Measurements from ENCODE around the gene ATP8A2. TPM values are rescaled to one million over a fixed set of nuclear protein-coding genes. Genes with fewer than 3 reads are reported as not detected.

ATP8A2 gene
- total RNA-seq, 4 donors from 2014 or later: not detected

- no peaks in the 10 kb centered on the region for H3K4me1 ChIP-seq
- no peak overlapping the region for H3K27ac ChIP-seq
- no peak for TF ChIP-seq POLR2A (IDR thresholded peaks at IDR 0.05)
- TF ChIP-seq CTCF (IDR thresholded peaks at IDR 0.05 in 4 of 5, conservative IDR thresholded peaks at IDR 0.05 in 1 of 5): no peak
- ATAC-seq: no peak
- intact Hi-C loops (cut with DNase I; ENCODE audit: low total_unique reads): no loop called here
- in situ Hi-C loops (cut with MboI; ENCODE audit: low sequenced_read_pairs in 4 of 4): no loop called here
- H3K9me3 ChIP-seq: no peaks in the 10 kb centered on the region
- no peaks in the 10 kb centered on the region for H3K36me3 ChIP-seq
- H3K27me3 ChIP-seq: no peaks in the 10 kb centered on the region
- no peak for DNase-seq
- no peak overlapping the region for H3K4me3 ChIP-seq
Measured at GRCh38 chr13:25581351-25581750, 209.6 kb downstream of the ATP8A2 start.

- Histone ChIP-seq H3K4me1 (no peaks in the 10 kb centered on the region), H3K9me3 (no peaks in the 10 kb centered on the region), H3K4me3 (no peak overlapping the region), H3K27ac (no peak overlapping the region), H3K36me3 (no peaks in the 10 kb centered on the region), H3K27me3 (no peaks in the 10 kb centered on the region)
- intact Hi-C loops (cut with DNase I; ENCODE audit: low total_unique reads) (no loop called here), in situ Hi-C loops (cut with MboI; ENCODE audit: low sequenced_read_pairs in 4 of 4) (no loop called here)
- DNase-seq (no peak), ATAC-seq (no peak)
- no peak for TF ChIP-seq POLR2A (IDR thresholded peaks at IDR 0.05)
- no peak for TF ChIP-seq CTCF (IDR thresholded peaks at IDR 0.05 in 4 of 5, conservative IDR thresholded peaks at IDR 0.05 in 1 of 5)
Measured at GRCh38 chr13:25584087-25584486, 212.3 kb downstream of the ATP8A2 start.

- H3K9me3 ChIP-seq: no peaks in the 10 kb centered on the region
- no peaks in the 10 kb centered on the region for H3K36me3 ChIP-seq
- TF ChIP-seq POLR2A (IDR thresholded peaks at IDR 0.05) (no peak), CTCF (IDR thresholded peaks at IDR 0.05 in 4 of 5, conservative IDR thresholded peaks at IDR 0.05 in 1 of 5) (no peak)
- no peak overlapping the region for H3K4me3 ChIP-seq
- intact Hi-C loops (cut with DNase I; ENCODE audit: low total_unique reads) (no loop called here), in situ Hi-C loops (cut with MboI; ENCODE audit: low sequenced_read_pairs in 4 of 4) (no loop called here)
- H3K27ac ChIP-seq: no peak overlapping the region
- DNase-seq: no peak
- H3K27me3 ChIP-seq: no peaks in the 10 kb centered on the region
- no peaks in the 10 kb centered on the region for H3K4me1 ChIP-seq
- no peak for ATAC-seq
Measured at GRCh38 chr13:25585000-25585399, 213.2 kb downstream of the ATP8A2 start.

- no peaks in the 10 kb centered on the region for H3K27me3 ChIP-seq
- in situ Hi-C loops (cut with MboI; ENCODE audit: low sequenced_read_pairs in 4 of 4): no loop called here
Measured at GRCh38 chr13:25587326-25587980, 215.7 kb downstream of the ATP8A2 start.

More at GRCh38 chr13:25587326-25587980, 215.7 kb downstream of the ATP8A2 start:
- DNase-seq (no peak), ATAC-seq (no peak)
- no peaks in the 10 kb centered on the region for H3K4me1 ChIP-seq
- no peak for TF ChIP-seq POLR2A (IDR thresholded peaks at IDR 0.05)
- TF ChIP-seq CTCF (IDR thresholded peaks at IDR 0.05 in 4 of 5, conservative IDR thresholded peaks at IDR 0.05 in 1 of 5): no peak
- no peak overlapping the region for H3K4me3 ChIP-seq
- intact Hi-C loops (cut with DNase I; ENCODE audit: low total_unique reads): no loop called here
- no peak overlapping the region for H3K27ac ChIP-seq
- H3K9me3 ChIP-seq: no peaks in the 10 kb centered on the region
- H3K36me3 ChIP-seq: no peaks in the 10 kb centered on the region
